D341Med (cell line): ENCODE measurements around the gene CALML5.

ENCODE experiments used
- DNase-seq: peaks from one replicate; pipeline ENCODE4 v3.0.0; 2012; ENCODE audit warnings: low spot score

CALML5 gene

GRCh38 chr10:5515948-5516761, 16.8 kb upstream of the CALML5 start:
- no peak for DNase-seq

DNA sequence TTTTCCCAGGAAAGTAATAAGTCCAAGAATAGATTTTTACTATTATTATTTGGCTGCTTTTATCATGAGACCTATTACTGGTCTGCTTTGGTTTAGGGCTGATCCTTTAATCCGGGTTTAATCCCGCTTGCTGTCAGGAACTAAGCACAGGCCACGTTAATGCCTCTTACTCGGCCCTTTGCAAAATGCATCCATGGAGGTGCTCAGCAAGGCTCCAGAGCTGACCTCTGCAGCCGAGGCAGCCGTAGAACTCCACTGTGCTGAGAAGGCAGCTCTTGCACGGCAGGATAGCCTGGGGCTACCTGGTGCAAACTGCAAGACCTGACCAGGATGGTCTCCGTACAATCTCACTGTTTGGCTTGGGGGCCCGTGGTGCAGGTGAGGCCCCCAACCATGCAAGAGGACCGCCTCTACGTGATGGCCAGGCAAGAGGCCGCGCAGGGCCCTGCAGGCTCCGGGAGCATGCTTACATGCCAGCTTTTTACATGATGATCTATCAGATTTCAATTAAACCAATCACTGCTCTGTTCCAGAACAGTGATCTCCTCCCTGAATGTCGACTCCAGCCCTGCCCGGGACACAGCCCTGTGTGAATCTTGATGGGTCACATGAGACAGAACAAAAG, 15.0 kb upstream of the CALML5 start:
- peak; percentile 74 for DNase-seq

- DNase-seq = no peak
Measured at GRCh38 chr10:5512881-5513612, 13.7 kb upstream of the CALML5 start.

DNA sequence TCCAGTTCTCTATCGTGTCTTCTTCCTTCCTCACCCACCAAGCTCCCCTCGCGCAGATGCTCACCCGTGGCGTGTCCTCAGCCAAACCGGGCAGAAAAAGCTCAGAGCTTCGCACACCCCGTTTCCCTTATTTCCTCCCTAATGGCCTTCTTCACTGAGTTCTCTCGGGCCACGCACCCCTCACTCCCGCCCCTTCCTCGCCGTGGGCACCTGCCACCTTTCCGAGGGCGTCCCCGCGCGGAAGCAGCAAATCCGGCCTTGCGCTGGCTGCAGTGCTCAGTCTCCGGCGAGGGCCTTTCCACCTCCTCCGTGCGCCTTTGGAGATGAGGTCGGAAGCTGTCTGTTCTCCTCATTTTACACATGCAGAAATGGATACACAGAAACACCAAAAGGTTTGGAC, 13.0 kb upstream of the CALML5 start:
- no peak for DNase-seq

DNA sequence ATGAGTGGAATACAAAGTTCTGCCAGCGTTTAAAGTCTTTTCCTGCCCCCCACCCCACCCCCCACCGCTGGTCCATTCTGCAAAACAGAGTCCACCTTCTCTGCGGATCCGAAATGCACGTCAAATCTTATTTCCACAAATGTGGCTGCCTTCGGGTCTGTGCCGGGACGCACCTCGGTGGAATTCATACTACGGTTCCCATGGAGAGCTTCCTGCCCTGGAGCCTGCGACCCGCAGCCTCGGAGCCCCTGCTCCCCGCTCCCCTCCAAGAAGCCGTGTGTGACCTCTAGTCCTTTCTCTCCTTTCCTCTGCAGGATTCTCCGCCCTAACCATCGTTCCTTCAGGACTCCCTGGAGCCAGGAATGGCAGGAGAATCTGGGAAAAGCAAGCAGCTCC, 12.5 kb upstream of the CALML5 start:
- no peak for DNase-seq

GRCh38 chr10:5511231-5511884, 12.0 kb upstream of the CALML5 start:
- DNase-seq = no peak

- DNase-seq = no peak
Measured at GRCh38 chr10:5510281-5511072, 11.1 kb upstream of the CALML5 start.

DNA sequence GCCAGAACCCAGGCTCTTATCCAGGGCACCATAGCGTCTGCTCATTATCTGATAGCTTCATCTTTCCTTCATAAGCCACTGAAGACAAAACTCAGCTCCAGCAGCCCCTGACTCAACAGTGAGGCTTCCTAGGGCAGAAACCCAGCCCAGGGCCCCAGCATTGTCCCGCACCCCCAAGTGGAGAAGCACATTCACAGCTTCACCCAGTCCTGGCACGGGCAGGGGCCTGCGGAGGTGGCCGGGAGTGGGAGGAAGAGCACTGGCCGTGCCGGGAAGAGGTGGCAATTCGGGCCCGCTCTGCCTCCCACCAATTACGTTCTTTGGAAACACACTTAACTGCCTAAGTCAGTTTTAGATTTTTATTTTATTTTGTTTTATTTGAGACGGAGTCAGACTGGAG, 10.3 kb upstream of the CALML5 start:
- no peak for DNase-seq

GRCh38 chr10:5509236-5509635, 9.9 kb upstream of the CALML5 start:
- DNase-seq = no peak

DNA sequence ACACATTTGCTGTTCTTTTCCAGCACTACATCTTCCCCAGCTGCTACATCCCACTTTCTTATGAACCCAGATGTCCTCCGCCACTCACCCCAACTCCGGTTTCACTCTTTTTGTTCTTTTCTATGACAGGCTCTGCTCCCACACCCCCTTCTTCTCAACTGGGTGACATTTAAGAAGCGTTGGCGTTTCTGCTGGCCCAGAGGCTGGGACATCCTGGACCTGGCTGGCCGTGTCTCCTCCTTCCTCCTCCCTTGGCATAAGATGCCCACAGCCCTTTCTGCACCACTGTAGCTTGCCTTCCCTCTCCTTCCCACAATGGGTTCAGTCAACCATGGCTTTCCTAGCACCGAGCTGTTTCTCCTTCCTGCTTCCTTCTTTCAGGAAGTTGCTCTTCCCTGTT, 9.4 kb upstream of the CALML5 start:
- DNase-seq = no peak

GRCh38 chr10:5508161-5508604, 8.8 kb upstream of the CALML5 start:
- no peak for DNase-seq

DNA sequence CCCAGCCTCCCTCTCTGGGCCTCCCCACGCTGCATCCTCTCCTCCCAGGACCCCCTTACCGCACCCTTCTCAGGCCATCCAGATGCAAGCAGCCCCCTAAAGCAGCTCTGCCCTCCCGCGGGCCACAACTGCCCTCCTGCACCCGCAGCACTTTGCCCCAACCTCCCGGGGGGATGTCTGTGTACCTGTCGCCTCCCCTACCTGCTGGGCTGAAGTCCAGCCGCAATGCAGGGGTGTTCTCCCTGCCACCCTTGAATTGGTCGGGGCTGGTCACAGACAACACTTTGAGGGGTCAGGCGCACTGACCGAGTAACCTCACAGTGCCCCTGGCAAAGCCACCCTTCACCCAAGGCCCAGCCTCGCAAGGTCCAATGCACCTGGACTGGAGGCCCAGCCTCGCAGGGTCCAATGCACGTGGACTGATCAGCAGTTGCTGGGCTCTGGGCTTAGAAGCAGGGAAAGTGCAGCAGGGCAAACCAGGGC, 8.3 kb upstream of the CALML5 start:
- DNase-seq = no peak

GRCh38 chr10:5506751-5507648, 7.6 kb upstream of the CALML5 start:
- DNase-seq = no peak

- DNase-seq = no peak
Measured at GRCh38 chr10:5506246-5506645, 6.9 kb upstream of the CALML5 start.

DNA sequence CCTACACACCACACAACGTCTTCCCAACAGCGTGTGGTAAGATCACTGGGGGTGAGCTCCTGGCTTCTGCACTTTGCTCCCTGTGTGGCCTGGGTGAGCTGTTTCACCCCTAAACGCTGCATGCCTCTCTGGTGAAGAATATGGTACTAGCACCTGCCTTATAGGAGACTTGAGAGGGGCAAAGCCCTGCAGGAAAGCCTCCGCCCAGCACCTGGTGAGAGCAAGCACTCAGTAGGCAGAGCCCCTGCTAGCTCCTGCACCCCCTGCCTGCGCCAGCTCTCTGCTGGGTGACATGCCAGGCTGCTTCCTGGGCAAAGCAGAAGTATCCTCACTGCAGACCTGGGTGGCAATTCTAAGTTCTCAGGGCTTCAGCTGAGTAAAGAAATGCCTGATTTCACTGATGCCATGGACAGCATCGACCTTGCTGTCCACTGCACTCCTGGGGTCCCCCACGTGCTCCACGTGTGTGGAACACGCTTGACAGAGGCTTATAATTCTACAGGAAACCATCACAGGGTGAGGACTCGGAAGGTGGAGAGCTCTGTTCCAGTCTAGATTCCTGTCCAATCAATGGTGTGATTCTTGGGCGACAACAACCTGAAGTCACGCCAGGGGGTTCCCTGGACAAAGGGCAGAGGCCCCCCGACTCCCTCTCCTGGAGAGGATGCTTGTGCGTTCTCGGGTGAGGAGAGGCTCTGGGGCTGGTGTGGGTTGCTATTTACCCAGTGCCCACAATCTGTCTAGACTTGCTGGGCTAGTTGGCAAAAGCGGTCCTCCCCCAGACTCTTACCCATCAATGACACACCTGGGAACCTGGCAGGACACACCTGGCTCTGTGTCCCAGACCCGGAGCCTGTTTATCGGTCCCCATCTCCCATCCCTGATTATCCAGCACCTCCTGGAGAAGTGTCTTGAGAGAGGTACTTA, 5.0 kb upstream of the CALML5 start:
- no peak for DNase-seq

GRCh38 chr10:5503477-5503835, 4.1 kb upstream of the CALML5 start:
- no peak for DNase-seq

GRCh38 chr10:5502571-5503476, 3.5 kb upstream of the CALML5 start:
- no peak for DNase-seq

GRCh38 chr10:5502061-5502521, 2.7 kb upstream of the CALML5 start:
- no peak for DNase-seq
